NB4 (cell line): Measurements from ENCODE around the gene SLC12A4.

Experiments used
- CTCF ChIP-seq: IDR thresholded peaks from one replicate; pipeline ENCODE4 v1.5.1; 2012; ENCODE audit warnings: low read depth, low read length
- POLR2A ChIP-seq: IDR thresholded peaks from 2 replicates; pipeline ENCODE4 v1.6.1; 2011; ENCODE audit warnings: mild to moderate bottlenecking; ENCODE audit not compliant: insufficient read length; ENCODE audit errors: extremely low read depth
- TF ChIP-seq, protein P1 (sequence below): IDR thresholded peaks from 2 replicates; pipeline ENCODE4 v1.6.1; 2011; ENCODE audit warnings: low read depth, low read length

- TF ChIP-seq CTCF (no peak), POLR2A (no peak)
- TF ChIP-seq, protein P1, sequence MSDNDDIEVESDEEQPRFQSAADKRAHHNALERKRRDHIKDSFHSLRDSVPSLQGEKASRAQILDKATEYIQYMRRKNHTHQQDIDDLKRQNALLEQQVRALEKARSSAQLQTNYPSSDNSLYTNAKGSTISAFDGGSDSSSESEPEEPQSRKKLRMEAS = no peak
Measured at GRCh38 chr16:67949645-67950044, 18.8 kb downstream of the SLC12A4 start.
